ENCODE data around the gene SMC1B.

DNA sequence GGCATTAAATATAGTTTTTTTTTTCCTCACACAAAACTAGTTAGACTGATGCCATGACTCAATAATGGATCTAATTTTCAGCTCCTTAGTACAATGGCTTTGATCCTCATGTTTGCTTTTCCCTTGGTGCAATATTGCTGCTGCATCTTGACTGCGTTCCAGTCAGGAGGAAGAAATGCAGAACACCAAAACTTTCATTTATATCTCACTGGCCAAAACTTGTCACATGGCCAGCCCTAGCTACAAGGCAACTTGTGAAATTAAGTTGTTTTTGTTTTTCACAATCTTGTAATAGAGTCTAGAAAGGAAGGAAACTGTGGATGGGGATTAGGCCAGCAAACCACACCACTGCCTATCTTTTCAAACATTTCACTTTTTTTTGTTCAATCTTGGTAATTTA, 36.7 kb downstream of the SMC1B start:
- no peak for TF ChIP-seq CTCF (IDR thresholded peaks at IDR 0.05; ENCODE audit: control extremely low read depth in 1 of 3, insufficient read depth in 1 of 3, low read depth in 1 of 3, low read length in 3 of 3)
- TF ChIP-seq YY1 (IDR thresholded peaks at IDR 0.05; ENCODE audit: low read depth, low read length): no peak
